Spleen (tissue), 11 donors: Measurements from ENCODE around the gene MARCHF9. TPM values are rescaled to one million over a fixed set of nuclear protein-coding genes. Genes with fewer than 3 reads are reported as not detected.

Experiments used
- DNase-seq: peaks from one replicate; pipeline ENCODE4 v3.0.0-alpha.2; 2020
- H3K27ac ChIP-seq, 8 donors: fragments of 200-600 bp; sonication (generic) in 7 of 8; 1 replicate in 4 of 8; 2 replicates in 4 of 8; pipeline versions ENCODE4 v1.5.0 to v1.8.0; 2016 to 2021; ENCODE audit warnings: inconsistent platforms in 4 of 8, mild to moderate bottlenecking in 4 of 8, moderate library complexity in 1 of 8
- H3K27me3 ChIP-seq, 7 donors: fragments of 200-600 bp; sonication (generic) in 6 of 7; replicated peaks in 1 of 7; 1 replicate in 4 of 7; 2 replicates in 3 of 7; pipeline versions ENCODE4 v1.5.0 to v1.8.0; 2016 to 2021; ENCODE audit warnings: inconsistent platforms in 3 of 7, mild to moderate bottlenecking in 1 of 7
- H3K36me3 ChIP-seq, 6 donors: fragments of 200-600 bp; sonication (generic) in 5 of 6; 1 replicate in 4 of 6; 2 replicates in 2 of 6; pipeline versions ENCODE4 v1.5.0 to v1.8.0; 2016 to 2021; ENCODE audit warnings: inconsistent platforms in 2 of 6
- H3K4me1 ChIP-seq, 6 donors: fragments of 200-600 bp; sonication (generic) in 5 of 6; 1 replicate in 3 of 6; 2 replicates in 3 of 6; pipeline versions ENCODE4 v1.5.0 to v1.8.0; 2016 to 2021; ENCODE audit warnings: inconsistent platforms in 3 of 6
- H3K4me3 ChIP-seq, 8 donors: fragments of 200-600 bp; sonication (generic) in 7 of 8; 1 replicate in 4 of 8; 2 replicates in 4 of 8; pipeline versions ENCODE4 v1.5.0 to v1.8.0; 2016 to 2021; ENCODE audit warnings: inconsistent platforms in 4 of 8, mild to moderate bottlenecking in 4 of 8, moderate library complexity in 2 of 8
- H3K9me3 ChIP-seq, 8 donors: fragments of 200-600 bp; sonication (generic) in 7 of 8; 1 replicate in 4 of 8; 2 replicates in 4 of 8; pipeline versions ENCODE4 v1.5.0 to v1.8.0; 2016 to 2021; ENCODE audit warnings: inconsistent platforms in 4 of 8
- CTCF ChIP-seq, 11 experiments: fragments of 200-600 bp in 7 of 11; fragments of 450-650 bp in 4 of 11; sonication (generic) in 4 of 11; IDR thresholded peaks in 8 of 11; conservative IDR thresholded peaks in 3 of 11; 1 replicate in 7 of 11; 2 replicates in 4 of 11; pipeline versions ENCODE4 v1.4.0 to v1.8.0; 2016 to 2021; ENCODE audit warnings: antibody characterized with exemption in 11 of 11, inconsistent platforms in 4 of 11, mild to moderate bottlenecking in 1 of 11
- POLR2A ChIP-seq, 3 donors: fragments of 450-650 bp; IDR thresholded peaks; one replicate each; pipeline ENCODE4 v1.5.1; 2017; ENCODE audit warnings: antibody characterized with exemption in 3 of 3, mild to moderate bottlenecking in 1 of 3
- POLR2AphosphoS5 ChIP-seq, 3 donors: sonication (generic); formaldehyde crosslinking; IDR thresholded peaks; one replicate each; pipeline ENCODE4 v1.5.1; 2017; ENCODE audit warnings: antibody characterized with exemption in 3 of 3
- WGBS, 5 donors: extraction: QIAGEN DNeasy Blood & Tissue Kit in 3 of 5; methylation state at CpG; one replicate each; pipeline versions ENCODE4 v1.1.5 to v1.1.7; 2013 to 2018; 5-methylcytosine and 5-hydroxymethylcytosine counted together
- intact Hi-C: fragments of 100-400 bp; cut with DNase I; formaldehyde crosslinking; loops from one replicate; pipeline ENCODE4 v1.15.0; 2023; ENCODE audit warnings: low total_unique reads
- polyA plus RNA-seq, 3 donors: library from polyadenylated mRNA; stranded (reverse); fragments of 200-250 nt; gene quantifications; one replicate each; pipeline ENCODE4 v1.2.1, GENCODE V29; 2013
- total RNA-seq, 7 donors: library from RNA; depleted of rRNA in 3 of 7; stranded (reverse); fragments of >200 nt in 3 of 7; fragmentation: NEBNext Ultra II Directional in 4 of 7; extraction: Animal tissue kit (Norgen Biotek cat#: 25700) in 4 of 7; gene quantifications; one replicate each; pipeline versions ENCODE4 v1.1.0 to v1.2.1, GENCODE V29; 2016 to 2021
- donor health status: healthy with polysubstance abuse.
- donor health status: DM: no; HTN: no; CAD: no; lungs with moderate emphysema.
- donor health status: DM: no; HTN: no; CAD: no.
- donor health status: Bipolar disorder and iron deficiency.
- donor health status: healthy.
- donor health status: DM: no; HTN: no; CAD: no.
- donor health status: DM: yes; HTN: yes; CAD: no.

Gene MARCHF9
- total and polyA plus RNA-seq, 10 donors, result 17.2 to 49.0 (median 27.1) TPM

DNA sequence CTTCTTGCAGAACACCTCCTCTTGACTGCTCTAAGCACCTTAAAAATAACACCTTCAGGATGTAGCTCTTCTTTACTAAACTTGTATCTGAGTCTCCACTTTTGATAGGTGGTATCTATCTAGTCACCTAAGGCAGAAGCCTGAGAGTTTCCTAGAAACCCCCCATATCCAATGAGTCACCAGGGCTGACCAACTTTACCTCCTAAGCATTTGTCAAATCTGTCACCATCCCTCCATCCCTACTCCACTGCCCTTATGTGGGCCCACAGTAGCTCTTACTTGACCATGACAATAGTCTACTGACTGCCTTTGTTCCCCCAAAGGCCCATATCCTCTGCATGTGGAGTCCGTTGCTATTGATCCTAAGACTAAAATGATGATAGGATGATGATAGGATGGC is 47.7 kb downstream of the MARCHF9 start:
- H3K4me1 ChIP-seq, result peaks cover 0 to 7% (median 0%) of the 10 kb centered on the region in 6 donors
- no peak for TF ChIP-seq POLR2A (IDR thresholded peaks at IDR 0.05)
- no peak for TF ChIP-seq CTCF (IDR thresholded peaks at IDR 0.05 in 8 of 11, conservative IDR thresholded peaks at IDR 0.05 in 3 of 11)
- TF ChIP-seq POLR2AphosphoS5 (IDR thresholded peaks at IDR 0.05), result no peak
- H3K9me3 ChIP-seq, result no peaks in the 10 kb centered on the region
- 76 to 97% (median 94%) methylated on average over 1 of the region's 1 CpG for WGBS, 5 donors
- peak overlapping the region in 1 of 8 donors; percentile 18 for H3K27ac ChIP-seq
- intact Hi-C loops, result loop anchor here (10.0 kb wide), 1 partner anchor 102 kb away; no protein-coding TSS in a partner anchor
- no peaks in the 10 kb centered on the region for H3K27me3 ChIP-seq
- DNase-seq, result no peak
- no peak overlapping the region for H3K4me3 ChIP-seq
- H3K36me3 ChIP-seq, result peaks cover 2 to 96% (median 49%) of the 10 kb centered on the region in 6 donors

GRCh38 chr12:57803319-57803893 is 48.5 kb downstream of the MARCHF9 start:
- WGBS, 5 donors, result 56 to 71% (median 63%) methylated on average over 4 to 9 of the region's 9 CpGs
- no peak overlapping the region for H3K4me3 ChIP-seq
- no peaks in the 10 kb centered on the region for H3K9me3 ChIP-seq
- no peak for DNase-seq
- peaks cover 2 to 96% (median 52%) of the 10 kb centered on the region in 6 donors for H3K36me3 ChIP-seq
- no peaks in the 10 kb centered on the region for H3K27me3 ChIP-seq
- peak overlapping the region in 1 of 8 donors; percentile 31 for H3K27ac ChIP-seq
- TF ChIP-seq POLR2AphosphoS5 (IDR thresholded peaks at IDR 0.05), result no peak
- TF ChIP-seq CTCF (IDR thresholded peaks at IDR 0.05 in 8 of 11, conservative IDR thresholded peaks at IDR 0.05 in 3 of 11), result peak; percentile 41 to 78 (median 74)
- intact Hi-C loops, result loop anchor here (10.0 kb wide), 1 partner anchor 101 kb away; no protein-coding TSS in a partner anchor
- H3K4me1 ChIP-seq, result no peaks in the 10 kb centered on the region

DNA sequence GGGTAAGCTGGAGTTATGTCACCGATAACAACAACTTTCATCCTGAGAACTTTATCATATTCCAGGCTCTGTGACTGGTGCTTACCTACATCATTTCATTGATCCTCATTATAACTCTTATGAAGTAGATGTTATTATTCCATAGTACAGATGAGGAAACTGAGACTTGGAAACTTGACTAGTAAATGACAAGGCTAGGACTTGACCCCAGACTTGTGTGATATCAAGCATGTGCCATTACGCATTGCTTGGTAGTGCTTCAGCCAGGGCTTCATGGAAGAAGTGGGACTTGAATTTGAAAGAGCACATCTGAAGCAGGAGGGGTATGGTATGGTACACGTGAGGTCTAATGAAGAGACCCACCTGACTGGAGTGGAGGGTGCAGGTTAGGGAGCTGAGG is 51.8 kb downstream of the MARCHF9 start:
- Histone ChIP-seq H3K27ac (no peak overlapping the region), H3K9me3 (no peaks in the 10 kb centered on the region), H3K36me3 (peaks cover 0 to 96% (median 51%) of the 10 kb centered on the region in 6 donors), H3K4me1 (no peaks in the 10 kb centered on the region), H3K4me3 (no peak overlapping the region), H3K27me3 (no peaks in the 10 kb centered on the region)
- 96 to 100% (median 97%) methylated on average over 3 of the region's 3 CpGs for WGBS, 5 donors
- no peak for TF ChIP-seq POLR2AphosphoS5 (IDR thresholded peaks at IDR 0.05)
- no peak for TF ChIP-seq POLR2A (IDR thresholded peaks at IDR 0.05)
- no peak for TF ChIP-seq CTCF (IDR thresholded peaks at IDR 0.05 in 8 of 11, conservative IDR thresholded peaks at IDR 0.05 in 3 of 11)
- DNase-seq, result no peak
- intact Hi-C loops, result loop anchor here (10.0 kb wide), 1 partner anchor 98 kb away; no protein-coding TSS in a partner anchor

GRCh38 chr12:57807285-57807684 is 52.4 kb downstream of the MARCHF9 start:
- DNase-seq, result no peak
- no peak overlapping the region for H3K27ac ChIP-seq
- no peaks in the 10 kb centered on the region for H3K27me3 ChIP-seq
- intact Hi-C loops, result loop anchor here (10.0 kb wide), 1 partner anchor 98 kb away; no protein-coding TSS in a partner anchor
- WGBS, 5 donors, result 95 to 96% (median 96%) methylated on average over 7 to 9 of the region's 9 CpGs
- no peaks in the 10 kb centered on the region for H3K9me3 ChIP-seq
- H3K4me3 ChIP-seq, result no peak overlapping the region
- TF ChIP-seq POLR2AphosphoS5 (IDR thresholded peaks at IDR 0.05) (peak in 1 of 3 donors; percentile 43), CTCF (IDR thresholded peaks at IDR 0.05 in 8 of 11, conservative IDR thresholded peaks at IDR 0.05 in 3 of 11) (no peak), POLR2A (IDR thresholded peaks at IDR 0.05) (no peak)
- no peaks in the 10 kb centered on the region for H3K4me1 ChIP-seq
- peaks cover 0 to 96% (median 46%) of the 10 kb centered on the region in 6 donors for H3K36me3 ChIP-seq
